IPS-NIHi7 (cell line): ENCODE data around the gene GPX4.
A peak's percentile ranks its signal among the peaks of the same experiment; 100 is the strongest.

ENCODE experiments used
- DNase-seq: peaks from one replicate; pipeline ENCODE4 v3.0.0; 2012; ENCODE audit warnings: mixed read lengths; ENCODE audit errors: extremely low spot score

GPX4 gene

GRCh38 chr19:1102407-1103131 is 1.2 kb upstream of the GPX4 start:
- no peak for DNase-seq

GRCh38 chr19:1103132-1103707 is 574 bp upstream of the GPX4 start:
- no peak for DNase-seq

GRCh38 chr19:1104311-1105007 is 665 bp downstream of the GPX4 start:
- DNase-seq = peak; percentile 83

GRCh38 chr19:1105008-1105872 is 1.4 kb downstream of the GPX4 start:
- peak; percentile 57 for DNase-seq

- DNase-seq = no peak
Observed at GRCh38 chr19:1105873-1106840, 2.4 kb downstream of the GPX4 start.

- no peak for DNase-seq
Observed at GRCh38 chr19:1106841-1107660, 3.3 kb downstream of the GPX4 start.

GRCh38 chr19:1107661-1108261 is 4.0 kb downstream of the GPX4 start:
- DNase-seq = no peak

GRCh38 chr19:1108291-1109031 is 4.7 kb downstream of the GPX4 start:
- DNase-seq = no peak

- no peak for DNase-seq
Observed at GRCh38 chr19:1109032-1109551, 5.3 kb downstream of the GPX4 start.

- DNase-seq = no peak
Observed at GRCh38 chr19:1109697-1110671, 6.2 kb downstream of the GPX4 start.

- no peak for DNase-seq
Observed at GRCh38 chr19:1110809-1111640, 7.2 kb downstream of the GPX4 start.

GRCh38 chr19:1111641-1112267 is 8.0 kb downstream of the GPX4 start:
- no peak for DNase-seq

- DNase-seq = peak; percentile 77
Observed at GRCh38 chr19:1112268-1113029, 8.7 kb downstream of the GPX4 start.

- peak; percentile 96 for DNase-seq
Observed at GRCh38 chr19:1113030-1113985, 9.5 kb downstream of the GPX4 start.
